Kidney capillary endothelial cell (primary cell): ENCODE measurements around the gene NPBWR2.

Experiments
- DNase-seq: peaks from one replicate; pipeline ENCODE4 v3.0.0-alpha.2; 2018; ENCODE audit warnings: low spot score

The NPBWR2 gene

GRCh38 chr20:64056889-64057627, 50.3 kb downstream of the NPBWR2 start:
- DNase-seq = no peak

GRCh38 chr20:64056639-64056888, 50.8 kb downstream of the NPBWR2 start:
- DNase-seq = no peak

- peak; percentile 92 for DNase-seq
Observed at GRCh38 chr20:64055893-64056638, 51.3 kb downstream of the NPBWR2 start.

GRCh38 chr20:64055396-64055892, 51.9 kb downstream of the NPBWR2 start:
- DNase-seq = no peak

GRCh38 chr20:64053841-64054661, 53.3 kb downstream of the NPBWR2 start:
- peak; percentile 97 for DNase-seq
